GM06990 (cell line): ENCODE results near the gene FUCA2.

Experiments
- DNase-seq: peaks from one replicate; pipeline ENCODE4 v3.0.0-alpha.2; 2011; ENCODE audit not compliant: insufficient read length; ENCODE audit errors: extremely low read depth
- H3K27me3 ChIP-seq: replicated peaks from 2 replicates; pipeline ENCODE4 v1.6.0; 2011; ENCODE audit warnings: low read length; ENCODE audit not compliant: control insufficient read depth, insufficient read depth
- H3K36me3 ChIP-seq: 2 replicates; pipeline ENCODE4 v1.5.1; 2011; ENCODE audit warnings: low read length; ENCODE audit not compliant: control insufficient read depth, insufficient read depth
- H3K4me3 ChIP-seq: replicated peaks from 2 replicates; pipeline ENCODE4 v1.5.1; 2011; ENCODE audit warnings: low read depth, mild to moderate bottlenecking, control low read depth, low read length
- TF ChIP-seq, protein P1 (sequence below): IDR thresholded peaks from 2 replicates; pipeline ENCODE4 v1.5.1; 2011; ENCODE audit warnings: low read length, control low read depth, mild to moderate bottlenecking, inconsistent platforms; ENCODE audit not compliant: insufficient read depth, poor library complexity, severe bottlenecking

Gene FUCA2

DNA sequence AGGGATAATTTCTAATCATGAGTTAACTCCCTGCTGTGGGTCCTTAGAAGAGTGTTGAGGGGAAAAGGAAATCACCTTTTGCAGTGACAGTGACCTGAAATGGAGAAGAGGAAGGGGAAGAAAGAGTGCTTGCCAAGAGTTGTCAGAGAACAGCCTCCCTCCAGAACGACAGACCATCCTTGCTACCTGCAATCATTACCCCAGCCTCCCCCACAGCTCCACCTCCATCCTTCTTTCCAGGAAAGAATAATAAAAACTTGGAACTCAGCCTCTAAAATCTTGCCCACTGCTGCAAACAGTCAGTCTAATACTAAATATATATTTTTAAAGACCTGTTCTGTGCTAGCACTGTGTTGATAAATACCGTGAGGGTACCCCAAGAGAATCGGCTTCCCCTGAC lies 28.7 kb upstream of the FUCA2 start:
- DNase-seq = no peak
- no peak overlapping the region for H3K4me3 ChIP-seq
- no peaks in the 10 kb centered on the region for H3K27me3 ChIP-seq
- TF ChIP-seq, protein P1, sequence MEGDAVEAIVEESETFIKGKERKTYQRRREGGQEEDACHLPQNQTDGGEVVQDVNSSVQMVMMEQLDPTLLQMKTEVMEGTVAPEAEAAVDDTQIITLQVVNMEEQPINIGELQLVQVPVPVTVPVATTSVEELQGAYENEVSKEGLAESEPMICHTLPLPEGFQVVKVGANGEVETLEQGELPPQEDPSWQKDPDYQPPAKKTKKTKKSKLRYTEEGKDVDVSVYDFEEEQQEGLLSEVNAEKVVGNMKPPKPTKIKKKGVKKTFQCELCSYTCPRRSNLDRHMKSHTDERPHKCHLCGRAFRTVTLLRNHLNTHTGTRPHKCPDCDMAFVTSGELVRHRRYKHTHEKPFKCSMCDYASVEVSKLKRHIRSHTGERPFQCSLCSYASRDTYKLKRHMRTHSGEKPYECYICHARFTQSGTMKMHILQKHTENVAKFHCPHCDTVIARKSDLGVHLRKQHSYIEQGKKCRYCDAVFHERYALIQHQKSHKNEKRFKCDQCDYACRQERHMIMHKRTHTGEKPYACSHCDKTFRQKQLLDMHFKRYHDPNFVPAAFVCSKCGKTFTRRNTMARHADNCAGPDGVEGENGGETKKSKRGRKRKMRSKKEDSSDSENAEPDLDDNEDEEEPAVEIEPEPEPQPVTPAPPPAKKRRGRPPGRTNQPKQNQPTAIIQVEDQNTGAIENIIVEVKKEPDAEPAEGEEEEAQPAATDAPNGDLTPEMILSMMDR = no peak
- H3K36me3 ChIP-seq = no peaks in the 10 kb centered on the region

DNA sequence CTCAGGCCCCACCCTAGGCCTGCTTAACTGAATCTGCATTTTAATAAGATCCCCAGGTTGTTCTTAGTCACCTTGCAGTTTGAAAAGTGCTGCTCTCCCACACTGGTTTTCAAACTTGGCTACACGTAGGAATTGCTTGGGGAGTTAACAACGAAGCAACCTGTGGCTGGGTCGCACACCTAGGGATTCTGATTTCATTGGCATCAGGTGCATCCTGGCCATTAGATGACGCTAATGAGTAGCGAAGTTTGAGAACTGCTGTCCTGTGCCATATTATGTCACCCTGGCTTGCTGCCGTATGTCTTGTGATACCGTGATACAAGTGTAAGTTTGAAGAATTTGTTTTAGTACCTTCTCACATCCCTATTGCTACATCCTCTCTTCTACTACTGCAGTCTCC lies 28.2 kb upstream of the FUCA2 start:
- Histone ChIP-seq H3K4me3 (no peak overlapping the region), H3K36me3 (no peaks in the 10 kb centered on the region), H3K27me3 (no peaks in the 10 kb centered on the region)
- DNase-seq = no peak
- TF ChIP-seq, protein P1 = no peak

DNA sequence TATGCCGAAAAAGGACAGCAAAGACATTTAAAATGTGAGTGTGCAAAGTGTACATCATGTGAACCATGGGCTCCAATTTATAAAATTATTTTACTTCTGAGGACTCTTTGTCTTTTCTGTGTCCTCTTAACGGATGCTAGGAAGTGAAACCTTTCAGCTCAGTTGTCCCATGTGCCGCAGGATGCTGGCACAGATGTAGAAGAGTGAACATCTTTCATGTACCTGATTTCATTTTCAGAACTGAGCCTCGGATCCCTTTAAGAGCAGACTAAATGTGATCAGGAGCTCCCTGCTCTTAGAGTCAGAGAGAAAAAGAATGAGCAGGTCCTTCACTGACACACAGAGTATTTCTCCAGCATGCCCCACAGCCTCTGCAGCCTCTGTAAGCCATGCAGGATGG lies 27.6 kb upstream of the FUCA2 start:
- Histone ChIP-seq H3K36me3 (no peaks in the 10 kb centered on the region), H3K4me3 (no peak overlapping the region), H3K27me3 (no peaks in the 10 kb centered on the region)
- DNase-seq = no peak
- TF ChIP-seq, protein P1 = no peak

DNA sequence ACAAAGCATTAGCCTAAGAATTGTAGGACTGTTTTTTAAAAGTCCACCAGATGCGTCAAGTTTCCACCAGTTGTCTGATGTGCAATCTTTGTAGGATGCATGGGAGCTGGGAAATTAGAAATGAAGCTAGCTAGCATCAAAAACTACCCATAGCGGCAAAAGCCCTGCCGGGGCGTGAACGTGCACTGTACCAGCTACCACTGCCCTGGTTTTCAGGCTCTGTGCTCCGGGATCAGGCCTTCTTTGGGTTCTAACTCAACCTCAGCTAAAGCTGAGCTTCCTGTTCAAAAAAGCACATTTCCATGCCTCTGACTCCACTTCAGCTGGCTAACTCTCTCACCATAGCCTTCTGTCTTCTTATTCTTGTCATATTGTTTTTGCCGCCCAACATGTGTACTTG lies 26.9 kb upstream of the FUCA2 start:
- DNase-seq = no peak
- H3K4me3 ChIP-seq = no peak overlapping the region
- no peaks in the 10 kb centered on the region for H3K36me3 ChIP-seq
- TF ChIP-seq, protein P1 = no peak
- no peaks in the 10 kb centered on the region for H3K27me3 ChIP-seq

DNA sequence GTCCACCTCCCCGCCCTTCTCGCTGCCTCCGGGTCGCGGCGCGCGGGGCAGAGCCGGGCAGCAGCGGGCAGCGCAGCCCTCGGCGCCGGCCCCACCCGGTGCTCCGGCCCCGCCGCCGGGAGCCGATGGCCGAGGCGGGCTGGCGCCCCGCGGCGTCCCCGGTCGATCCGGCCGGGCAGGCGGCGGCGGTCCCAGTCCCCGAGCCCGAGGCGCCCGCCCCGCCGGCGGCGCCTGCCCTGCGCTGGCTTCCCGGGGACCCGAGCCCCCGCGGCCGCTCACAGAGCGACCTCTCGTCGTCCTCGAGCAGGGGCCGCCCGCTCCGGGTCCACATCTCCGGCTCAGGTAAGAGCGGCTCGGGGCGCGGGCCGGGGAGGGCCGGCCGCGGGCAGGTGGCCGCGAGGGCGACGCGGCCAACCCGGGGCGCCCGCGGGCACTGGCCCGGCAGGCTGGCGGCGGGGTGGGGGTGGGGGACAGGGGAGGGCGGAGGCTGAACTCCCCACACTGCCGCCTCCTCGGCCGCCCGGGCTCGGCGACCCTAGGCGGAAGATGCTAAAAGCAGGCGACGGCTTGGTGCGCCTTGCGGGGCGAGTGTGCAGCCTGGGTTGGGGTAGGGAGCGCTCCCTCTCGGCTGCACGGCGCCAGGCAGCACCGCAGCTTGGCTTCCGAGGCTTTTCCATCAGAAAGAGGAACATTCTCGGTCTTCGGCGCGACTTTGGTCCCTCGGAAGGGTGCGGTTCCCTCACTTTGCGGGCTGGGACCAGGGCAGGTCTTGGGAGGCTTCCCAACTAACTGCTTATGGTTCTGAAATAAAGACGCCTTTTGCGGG lies 25.6 kb upstream of the FUCA2 start:
- TF ChIP-seq, protein P1 = peak; percentile 56
- H3K4me3 ChIP-seq = peak overlapping the region; percentile 65
- H3K27me3 ChIP-seq = no peaks in the 10 kb centered on the region
- H3K36me3 ChIP-seq = no peaks in the 10 kb centered on the region
- peak; percentile 68 for DNase-seq

DNA sequence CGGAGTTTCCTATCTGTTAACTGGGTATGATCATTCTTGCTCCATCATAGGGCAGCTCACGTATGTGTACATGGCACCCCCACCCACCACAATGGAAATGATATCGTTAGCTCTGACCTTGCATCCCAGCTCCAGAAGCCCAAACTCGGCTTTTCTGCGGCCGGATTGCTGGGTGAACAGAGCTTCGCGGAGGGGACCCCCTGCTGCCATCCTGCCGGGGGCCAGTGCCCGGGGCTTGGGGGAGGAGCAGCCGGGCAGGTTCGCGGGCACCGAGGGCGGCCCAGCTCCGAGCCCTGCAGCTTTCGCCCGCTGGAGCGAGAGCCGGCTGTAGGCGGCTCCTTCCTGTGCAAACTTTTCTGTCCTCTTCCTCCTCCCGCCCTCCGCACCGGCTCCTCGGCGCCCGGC lies 24.9 kb upstream of the FUCA2 start:
- Histone ChIP-seq H3K27me3 (no peaks in the 10 kb centered on the region), H3K36me3 (no peaks in the 10 kb centered on the region), H3K4me3 (peak overlapping the region; percentile 65)
- peak; percentile 59 for DNase-seq
- TF ChIP-seq, protein P1 = no peak
